HG03108 (cell line): ENCODE data around the gene ANKS1B.
A peak's percentile ranks its signal among the peaks of the same experiment; 100 is the strongest.
"Not testable (repeated sequence)": the region's sequence is repeated elsewhere in the genome, so short reads cannot be mapped to it uniquely, and the experiment has no call there.

Experiments used
- ATAC-seq: cut with Tn5 transposase; IDR thresholded peaks from one replicate; pipeline ENCODE4 v1.9.1; 2021; ENCODE audit warnings: moderate library complexity; ENCODE audit not compliant: unreplicated experiment

Gene ANKS1B

DNA sequence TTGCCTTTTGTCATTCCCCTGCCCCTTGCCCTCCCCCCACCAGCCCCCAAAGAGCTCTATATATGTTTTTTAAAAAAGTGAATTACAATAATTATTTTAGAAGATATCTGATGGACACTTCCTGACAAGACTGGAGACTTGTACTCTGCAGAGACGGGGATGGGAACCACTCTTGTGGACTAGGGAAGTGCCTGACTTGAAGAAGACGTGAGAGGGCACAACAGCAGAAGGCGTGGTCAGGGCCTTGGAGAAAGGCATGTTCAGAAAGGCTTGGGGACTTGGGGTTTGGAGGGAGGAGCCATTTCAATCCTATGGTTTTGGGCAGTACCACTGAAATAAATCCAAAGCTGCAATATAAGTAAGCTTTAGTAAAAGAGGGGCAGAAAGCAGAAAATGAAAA is 1184.9 kb downstream of the ANKS1B start:
- ATAC-seq, result no peak

DNA sequence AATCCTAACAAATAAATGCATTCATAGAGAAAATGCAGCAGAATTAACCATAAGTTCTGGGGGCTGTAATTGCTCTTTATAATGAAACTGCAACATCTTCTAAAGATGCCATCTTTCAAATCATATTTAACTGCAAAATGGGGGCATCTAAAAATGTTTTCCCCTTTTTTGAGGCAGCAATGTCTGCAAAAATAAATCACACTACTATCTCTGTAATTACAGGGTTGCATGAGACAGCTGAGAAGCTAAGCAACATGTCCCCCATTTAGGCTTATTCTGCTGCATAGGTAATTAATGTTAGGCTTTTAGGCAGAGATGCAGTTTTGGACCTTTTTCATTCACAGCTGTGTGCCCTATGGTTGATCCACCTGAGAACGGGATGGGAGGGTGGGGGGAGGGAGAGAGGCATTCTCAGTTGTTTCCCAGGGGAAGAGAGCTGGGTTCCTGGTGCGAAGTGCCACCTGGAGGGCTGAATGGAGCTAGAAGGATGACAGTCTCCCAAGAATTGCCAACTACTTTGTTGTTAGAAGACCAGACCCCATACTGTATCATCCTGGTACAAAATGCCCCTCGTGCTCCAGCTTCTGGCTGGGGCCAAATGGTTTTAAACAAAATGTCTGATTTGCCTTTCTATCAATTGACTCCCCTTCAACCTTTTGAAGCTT is 1185.5 kb downstream of the ANKS1B start:
- ATAC-seq, result no peak

DNA sequence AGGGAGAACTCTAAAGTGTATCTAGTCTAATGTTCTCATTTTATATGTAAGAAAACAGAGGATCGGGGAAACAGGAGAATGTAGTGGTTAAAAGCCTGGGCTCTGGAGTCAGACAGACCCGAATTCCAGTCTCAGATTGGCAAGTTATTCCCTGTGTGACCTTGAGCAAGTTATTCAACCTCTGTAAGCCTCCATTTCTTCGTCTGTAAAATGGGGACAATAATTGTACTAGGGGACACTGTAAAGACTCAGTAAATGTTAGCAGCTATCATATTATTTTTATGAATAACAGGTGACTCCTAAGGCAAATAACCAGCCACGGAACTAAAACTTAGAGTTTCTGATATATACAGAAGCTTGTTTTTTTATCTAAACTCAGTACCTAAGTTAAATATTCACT is 1187.5 kb downstream of the ANKS1B start:
- no peak for ATAC-seq

DNA sequence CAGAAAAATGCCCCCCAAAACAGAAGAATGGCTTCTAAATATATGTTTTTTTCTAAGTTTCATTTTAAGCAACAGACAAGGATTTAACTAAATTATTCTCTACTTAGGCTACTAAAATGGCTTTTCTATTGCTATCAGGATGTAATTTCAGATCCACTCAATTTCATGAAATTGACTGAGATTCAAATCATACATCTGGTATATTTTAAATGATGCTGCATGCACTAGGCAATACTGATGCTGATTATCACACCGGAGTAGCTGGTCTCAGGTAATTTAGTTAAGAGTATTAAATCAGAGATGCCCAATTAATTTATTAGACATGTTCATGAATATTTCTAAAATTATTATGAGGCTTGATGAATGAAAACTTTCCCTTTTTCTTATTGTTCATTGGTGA is 1188.0 kb downstream of the ANKS1B start:
- ATAC-seq, result no peak

- no peak for ATAC-seq
These were observed 1191.6 kb downstream of the ANKS1B start for GRCh38 chr12:98793121-98793520.

GRCh38 chr12:98791406-98791805 is 1193.3 kb downstream of the ANKS1B start:
- no peak for ATAC-seq

GRCh38 chr12:98788396-98788795 is 1196.3 kb downstream of the ANKS1B start:
- ATAC-seq, result no peak

DNA sequence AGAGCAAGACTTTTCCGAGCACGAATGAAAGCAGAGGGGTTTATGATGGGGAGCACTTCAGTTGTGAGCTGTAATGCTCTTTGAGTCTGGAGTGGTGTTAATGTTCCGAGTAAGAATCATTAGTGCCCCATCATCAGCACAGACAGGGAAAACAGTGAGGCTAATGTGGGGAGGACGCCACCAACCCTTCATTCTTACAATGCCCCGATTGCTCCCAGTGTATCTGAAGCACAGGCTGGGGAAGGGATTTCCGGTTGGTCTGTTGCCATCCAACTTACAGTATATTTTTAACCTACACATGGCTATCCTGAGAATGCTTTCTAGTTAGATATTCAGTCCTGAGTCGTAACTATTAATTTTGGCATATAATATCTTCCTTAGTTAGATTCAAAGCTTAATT is 1198.1 kb downstream of the ANKS1B start:
- ATAC-seq, result no peak

GRCh38 chr12:98783420-98783819 is 1201.3 kb downstream of the ANKS1B start:
- ATAC-seq, result no peak

DNA sequence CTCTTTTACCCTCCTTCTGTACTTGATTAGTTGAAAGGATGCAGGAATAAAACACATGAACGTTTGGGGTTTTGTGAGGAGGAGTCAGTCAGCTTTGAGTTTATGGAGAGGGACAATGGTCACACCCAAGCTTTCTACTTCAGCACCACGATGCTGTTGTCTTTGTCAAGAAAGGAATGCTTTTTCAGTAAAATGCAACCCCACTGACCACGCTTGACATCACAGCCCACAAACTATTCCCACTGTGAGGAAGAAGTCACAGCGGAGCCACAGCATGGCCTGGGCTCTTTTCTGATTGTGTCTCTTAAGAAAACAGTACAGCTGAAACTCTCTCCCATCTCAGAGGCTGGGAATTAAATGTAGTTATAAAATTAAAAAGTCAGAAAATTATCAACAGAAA is 1204.5 kb downstream of the ANKS1B start:
- no peak for ATAC-seq

DNA sequence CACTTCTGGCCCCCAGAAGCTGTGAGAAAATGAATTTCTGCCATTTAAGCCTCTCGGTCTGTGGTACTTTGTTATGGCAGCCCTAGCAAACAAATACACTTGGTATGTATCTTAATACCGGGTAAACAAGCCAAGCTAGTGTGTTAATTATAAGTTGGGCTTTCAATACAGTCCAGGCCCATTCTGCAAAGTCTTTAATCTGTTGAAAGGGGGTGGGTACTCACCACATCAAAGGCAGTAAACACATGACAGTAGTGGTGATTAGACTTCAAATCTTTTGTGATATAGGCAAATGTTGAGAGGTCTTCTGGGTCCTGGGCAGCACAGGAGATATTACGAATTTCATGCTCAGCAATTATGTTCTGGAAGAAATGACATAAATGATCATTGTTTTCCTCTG is 1211.9 kb downstream of the ANKS1B start:
- no peak for ATAC-seq

DNA sequence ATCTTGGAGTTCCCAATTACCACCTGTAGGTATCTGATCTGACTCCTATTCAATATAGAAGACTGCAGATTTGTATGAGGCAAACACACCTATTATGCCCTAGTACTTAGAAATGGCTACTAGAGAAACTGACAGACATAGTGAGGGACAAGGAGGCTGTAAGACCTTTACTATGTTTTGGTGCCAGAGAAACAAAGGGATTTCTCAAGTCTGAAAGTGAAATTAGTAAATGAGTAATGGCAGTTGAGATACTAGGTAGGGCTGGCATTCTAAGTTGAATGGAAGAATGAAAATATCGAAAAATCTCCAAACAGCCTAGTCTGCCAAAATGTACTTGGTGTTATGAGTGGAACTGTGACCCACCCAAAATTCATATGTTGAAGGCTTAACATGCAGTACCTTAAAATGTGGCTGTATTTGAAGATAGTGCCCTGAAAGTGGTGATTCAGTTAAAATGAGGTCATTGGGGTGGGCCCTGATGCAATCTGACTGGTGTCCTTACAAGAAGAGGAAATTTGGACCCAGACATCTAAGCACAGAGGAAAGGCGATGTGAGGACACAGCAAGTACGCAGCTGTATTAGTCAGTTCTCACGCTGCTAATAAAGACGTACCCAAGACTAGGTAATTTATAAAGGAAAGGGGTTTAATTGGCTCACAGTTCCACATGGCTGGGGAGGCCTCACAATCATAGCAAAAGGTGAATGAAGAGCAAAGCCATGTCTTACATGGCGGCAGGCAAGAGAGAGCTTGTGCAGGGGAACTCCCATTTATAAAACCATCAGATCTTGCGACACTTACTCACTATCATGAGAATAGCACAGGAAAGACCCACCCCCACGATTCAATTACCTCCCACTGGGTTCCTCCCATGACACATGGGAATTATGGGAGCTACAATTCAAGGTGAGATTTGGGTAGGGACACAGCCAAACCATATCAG is 1212.7 kb downstream of the ANKS1B start:
- no peak for ATAC-seq

GRCh38 chr12:98770230-98770629 is 1214.5 kb downstream of the ANKS1B start:
- no peak for ATAC-seq

- no peak for ATAC-seq
These were observed 1215.7 kb downstream of the ANKS1B start for GRCh38 chr12:98769068-98769467.

GRCh38 chr12:98767248-98767647 is 1217.5 kb downstream of the ANKS1B start:
- ATAC-seq, result no peak

- ATAC-seq, result no peak
These were observed 1221.1 kb downstream of the ANKS1B start for GRCh38 chr12:98763656-98764055.

GRCh38 chr12:98758331-98758730 is 1226.4 kb downstream of the ANKS1B start:
- ATAC-seq, result no peak

DNA sequence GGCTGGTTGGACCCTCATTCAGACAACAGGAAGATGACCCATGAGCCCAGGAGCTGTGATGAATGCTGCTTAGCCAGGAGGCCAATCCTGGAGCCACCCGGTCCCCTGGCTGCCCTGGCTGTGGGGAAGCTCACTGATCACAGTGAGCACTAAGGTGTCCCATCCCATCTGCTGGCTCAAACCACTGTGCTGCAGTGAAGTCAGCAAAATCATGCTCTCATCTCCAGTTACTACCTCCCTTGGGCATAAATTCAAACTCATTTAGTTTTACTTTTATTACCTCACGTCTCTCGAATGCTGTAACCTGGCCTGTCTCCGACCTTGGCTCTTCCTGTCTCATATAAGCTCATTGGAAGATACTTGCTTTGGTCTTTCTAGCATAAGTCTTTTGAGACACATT is 1227.3 kb downstream of the ANKS1B start:
- ATAC-seq, result no peak

DNA sequence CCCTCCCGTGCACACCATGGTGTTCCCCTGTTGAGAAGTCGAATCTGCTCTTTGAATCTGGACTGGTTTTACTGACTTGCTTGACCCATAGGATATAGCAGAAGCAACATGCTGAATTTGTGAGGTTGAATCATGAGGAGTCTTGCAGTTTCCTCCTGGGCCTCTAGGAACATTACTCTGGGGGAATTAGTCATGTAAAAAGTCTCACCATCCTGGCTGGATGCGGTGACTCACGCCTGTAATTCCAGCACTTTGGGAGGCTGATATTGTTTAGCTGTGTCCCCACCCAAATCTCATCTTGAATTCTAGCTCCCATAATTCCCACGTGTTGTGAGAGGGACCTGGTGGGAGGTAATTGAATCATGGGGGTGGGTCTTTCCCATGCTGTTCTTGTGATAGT is 1228.9 kb downstream of the ANKS1B start:
- ATAC-seq, result not testable (repeated sequence)

GRCh38 chr12:98754095-98754494 is 1230.6 kb downstream of the ANKS1B start:
- ATAC-seq, result peak; percentile 100

DNA sequence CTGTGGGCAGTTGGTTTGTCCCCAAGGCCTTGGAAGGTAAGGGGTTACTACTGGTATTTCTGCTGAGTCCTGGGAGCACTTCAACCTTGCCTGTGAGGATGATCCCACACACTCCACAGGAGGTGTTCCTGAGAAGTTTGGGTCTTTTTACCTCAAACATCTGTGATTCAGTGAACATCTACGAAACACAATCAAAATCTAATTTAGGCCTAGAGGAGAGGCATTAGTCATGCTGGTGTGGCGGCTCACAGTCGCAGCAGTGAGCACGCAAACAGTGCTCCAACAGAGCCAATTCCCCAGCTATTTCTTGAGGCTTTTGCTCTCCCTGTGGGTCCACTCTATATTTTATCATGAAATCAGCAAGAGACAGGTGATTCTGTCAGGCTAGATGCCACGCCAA is 1232.0 kb downstream of the ANKS1B start:
- no peak for ATAC-seq

GRCh38 chr12:98751580-98752115 is 1233.1 kb downstream of the ANKS1B start:
- ATAC-seq, result no peak
